Measurements from ENCODE around the gene OR1L4. TPM values are rescaled to one million over a fixed set of nuclear protein-coding genes. Genes with fewer than 3 reads are reported as not detected.

Gene OR1L4
- polyA plus RNA-seq (2013): not detected in 2 replicates

GRCh38 chr9:122723690-122724089, at the start of gene OR1L4:
OR1L4 (plus strand) TSS chr9:122723990; CDS start chr9:122723990, 0 bp downstream.
- Histone ChIP-seq H3K4me2 (ENCODE audit: low read length) (no peak within 1 kb of the TSS), H4K12ac (ENCODE audit: low read depth, low read length) (no peak within 1 kb of the TSS), H3K79me1 (ENCODE audit: low read length) (no peaks in the 10 kb centered on the region), H2BK5ac (ENCODE audit: low read depth, low read length, poor library complexity) (no peak within 1 kb of the TSS), H3K27ac (ENCODE audit: low read depth, low read length) (no peak within 1 kb of the TSS), H3K4me1 (ENCODE audit: control insufficient read depth in 1 of 2, insufficient read depth in 2 of 2, low read length in 2 of 2) (no peaks in the 10 kb centered on the region), H3K23ac (ENCODE audit: low read length) (no peak within 1 kb of the TSS), H3K14ac (ENCODE audit: low read length) (no peak within 1 kb of the TSS), H2AK5ac (ENCODE audit: low read length) (no peak within 1 kb of the TSS), H3K9ac (ENCODE audit: low read length) (no peak within 1 kb of the TSS), H2AFZ (ENCODE audit: insufficient read depth, low read length, poor library complexity) (no peak within 1 kb of the TSS), H3K18ac (ENCODE audit: low read length) (no peak within 1 kb of the TSS), H3K9me3 (ENCODE audit: insufficient read depth, low read depth, low read length) (peaks cover 5% of the 10 kb centered on the region), H2BK12ac (ENCODE audit: low read length) (no peak within 1 kb of the TSS), H3K79me2 (ENCODE audit: control insufficient read depth, insufficient read depth, low read length, poor library complexity) (no peaks in the 10 kb centered on the region), H3K27me3 (ENCODE audit: insufficient read depth, low read length) (no peaks in the 10 kb centered on the region), H3K4me3 (ENCODE audit: low read depth, low read length) (no peak within 1 kb of the TSS), H3K36me3 (ENCODE audit: control insufficient read depth in 1 of 2, insufficient read depth in 2 of 2, low read length in 2 of 2) (no peaks in the 10 kb centered on the region), H3K4ac (ENCODE audit: low read depth, low read length) (no peak within 1 kb of the TSS), H2BK120ac (ENCODE audit: insufficient read depth, low read length, poor library complexity) (no peak within 1 kb of the TSS), H4K91ac (ENCODE audit: low read depth, low read length) (no peak within 1 kb of the TSS), H4K8ac (ENCODE audit: low read depth, low read length) (no peak within 1 kb of the TSS)
- WGBS (ENCODE audit: extremely low coverage, insufficient coverage, insufficient read length): no CpG with 5 or more reads among the region's 1 CpG
- no peak for DNase-seq

- H3K36me3 ChIP-seq (ENCODE audit: control insufficient read depth in 1 of 2, insufficient read depth in 2 of 2, low read length in 2 of 2): no peaks in the 10 kb centered on the region
- H3K27me3 ChIP-seq (ENCODE audit: insufficient read depth, low read length): no peaks in the 10 kb centered on the region
- no peak overlapping the region for H3K14ac ChIP-seq (ENCODE audit: low read length)
- H4K8ac ChIP-seq (ENCODE audit: low read depth, low read length): no peak overlapping the region
- no peak overlapping the region for H3K4me3 ChIP-seq (ENCODE audit: low read depth, low read length)
- H3K23ac ChIP-seq (ENCODE audit: low read length): no peak overlapping the region
- H3K4me2 ChIP-seq (ENCODE audit: low read length): no peak overlapping the region
- no peak overlapping the region for H2BK12ac ChIP-seq (ENCODE audit: low read length)
- no peak overlapping the region for H4K91ac ChIP-seq (ENCODE audit: low read depth, low read length)
- H2BK5ac ChIP-seq (ENCODE audit: low read depth, low read length, poor library complexity): no peak overlapping the region
- H2BK120ac ChIP-seq (ENCODE audit: insufficient read depth, low read length, poor library complexity): no peak overlapping the region
- no peak overlapping the region for H2AK5ac ChIP-seq (ENCODE audit: low read length)
- no peaks in the 10 kb centered on the region for H3K79me2 ChIP-seq (ENCODE audit: control insufficient read depth, insufficient read depth, low read length, poor library complexity)
- peaks cover 17% of the 10 kb centered on the region for H3K9me3 ChIP-seq (ENCODE audit: insufficient read depth, low read depth, low read length)
- no peak overlapping the region for H3K9ac ChIP-seq (ENCODE audit: low read length)
- no peak overlapping the region for H4K12ac ChIP-seq (ENCODE audit: low read depth, low read length)
- no peaks in the 10 kb centered on the region for H3K4me1 ChIP-seq (ENCODE audit: control insufficient read depth in 1 of 2, insufficient read depth in 2 of 2, low read length in 2 of 2)
- DNase-seq: no peak
- no peak overlapping the region for H3K4ac ChIP-seq (ENCODE audit: low read depth, low read length)
- no peak overlapping the region for H2AFZ ChIP-seq (ENCODE audit: insufficient read depth, low read length, poor library complexity)
- H3K27ac ChIP-seq (ENCODE audit: low read depth, low read length): no peak overlapping the region
- no peak overlapping the region for H3K18ac ChIP-seq (ENCODE audit: low read length)
- H3K79me1 ChIP-seq (ENCODE audit: low read length): no peaks in the 10 kb centered on the region
Observed at GRCh38 chr9:122684851-122685250, 38.9 kb upstream of the OR1L4 start.

- no CpG with 5 or more reads among the region's 1 CpG for WGBS (ENCODE audit: extremely low coverage, insufficient coverage, insufficient read length)
- H2BK120ac ChIP-seq (ENCODE audit: insufficient read depth, low read length, poor library complexity): no peak overlapping the region
- H2BK12ac ChIP-seq (ENCODE audit: low read length): no peak overlapping the region
Observed at GRCh38 chr9:122695696-122696095, 28.1 kb upstream of the OR1L4 start.

GRCh38 chr9:122718038-122718437, 5.8 kb upstream of the OR1L4 start:
- H3K4me2 ChIP-seq (ENCODE audit: low read length): no peak overlapping the region
- H3K27me3 ChIP-seq (ENCODE audit: insufficient read depth, low read length): no peaks in the 10 kb centered on the region
- no peak overlapping the region for H3K9ac ChIP-seq (ENCODE audit: low read length)
- peaks cover 7% of the 10 kb centered on the region for H3K9me3 ChIP-seq (ENCODE audit: insufficient read depth, low read depth, low read length)
- H3K4me1 ChIP-seq (ENCODE audit: control insufficient read depth in 1 of 2, insufficient read depth in 2 of 2, low read length in 2 of 2): no peaks in the 10 kb centered on the region
- H3K79me1 ChIP-seq (ENCODE audit: low read length): no peaks in the 10 kb centered on the region
- H3K27ac ChIP-seq (ENCODE audit: low read depth, low read length): no peak overlapping the region
- H3K18ac ChIP-seq (ENCODE audit: low read length): no peak overlapping the region
- no peak overlapping the region for H4K12ac ChIP-seq (ENCODE audit: low read depth, low read length)
- H2AK5ac ChIP-seq (ENCODE audit: low read length): no peak overlapping the region
- H4K8ac ChIP-seq (ENCODE audit: low read depth, low read length): no peak overlapping the region
- H3K79me2 ChIP-seq (ENCODE audit: control insufficient read depth, insufficient read depth, low read length, poor library complexity): no peaks in the 10 kb centered on the region
- H3K4me3 ChIP-seq (ENCODE audit: low read depth, low read length): no peak overlapping the region
- H3K4ac ChIP-seq (ENCODE audit: low read depth, low read length): no peak overlapping the region
- H2BK5ac ChIP-seq (ENCODE audit: low read depth, low read length, poor library complexity): no peak overlapping the region
- WGBS (ENCODE audit: extremely low coverage, insufficient coverage, insufficient read length): no CpG with 5 or more reads among the region's 7 CpGs
- no peak overlapping the region for H2BK120ac ChIP-seq (ENCODE audit: insufficient read depth, low read length, poor library complexity)
- H3K23ac ChIP-seq (ENCODE audit: low read length): no peak overlapping the region
- H2AFZ ChIP-seq (ENCODE audit: insufficient read depth, low read length, poor library complexity): no peak overlapping the region
- no peak overlapping the region for H2BK12ac ChIP-seq (ENCODE audit: low read length)
- no peak overlapping the region for H3K14ac ChIP-seq (ENCODE audit: low read length)
- H3K36me3 ChIP-seq (ENCODE audit: control insufficient read depth in 1 of 2, insufficient read depth in 2 of 2, low read length in 2 of 2): no peaks in the 10 kb centered on the region
- no peak overlapping the region for H4K91ac ChIP-seq (ENCODE audit: low read depth, low read length)
- DNase-seq: no peak

More at GRCh38 chr9:122695696-122696095, 28.1 kb upstream of the OR1L4 start:
- Histone ChIP-seq H3K27me3 (ENCODE audit: insufficient read depth, low read length) (no peaks in the 10 kb centered on the region), H3K36me3 (ENCODE audit: control insufficient read depth in 1 of 2, insufficient read depth in 2 of 2, low read length in 2 of 2) (no peaks in the 10 kb centered on the region), H4K12ac (ENCODE audit: low read depth, low read length) (no peak overlapping the region), H3K23ac (ENCODE audit: low read length) (no peak overlapping the region), H3K18ac (ENCODE audit: low read length) (no peak overlapping the region), H4K91ac (ENCODE audit: low read depth, low read length) (no peak overlapping the region), H3K79me2 (ENCODE audit: control insufficient read depth, insufficient read depth, low read length, poor library complexity) (no peaks in the 10 kb centered on the region), H3K4me2 (ENCODE audit: low read length) (no peak overlapping the region), H3K9me3 (ENCODE audit: insufficient read depth, low read depth, low read length) (peaks cover 6% of the 10 kb centered on the region), H2BK5ac (ENCODE audit: low read depth, low read length, poor library complexity) (no peak overlapping the region), H2AFZ (ENCODE audit: insufficient read depth, low read length, poor library complexity) (no peak overlapping the region), H3K4me1 (ENCODE audit: control insufficient read depth in 1 of 2, insufficient read depth in 2 of 2, low read length in 2 of 2) (no peaks in the 10 kb centered on the region), H3K14ac (ENCODE audit: low read length) (no peak overlapping the region), H3K4me3 (ENCODE audit: low read depth, low read length) (no peak overlapping the region), H3K79me1 (ENCODE audit: low read length) (no peaks in the 10 kb centered on the region), H3K4ac (ENCODE audit: low read depth, low read length) (no peak overlapping the region), H2AK5ac (ENCODE audit: low read length) (no peak overlapping the region), H4K8ac (ENCODE audit: low read depth, low read length) (no peak overlapping the region), H3K9ac (ENCODE audit: low read length) (no peak overlapping the region), H3K27ac (ENCODE audit: low read depth, low read length) (no peak overlapping the region)
- no peak for DNase-seq

Data from trophoblast cell (in vitro differentiated cells and primary cell).